Measurements from ENCODE around the gene USP40. TPM values are rescaled to one million over a fixed set of nuclear protein-coding genes. Genes with fewer than 3 reads are reported as not detected.

The USP40 gene, protein sequence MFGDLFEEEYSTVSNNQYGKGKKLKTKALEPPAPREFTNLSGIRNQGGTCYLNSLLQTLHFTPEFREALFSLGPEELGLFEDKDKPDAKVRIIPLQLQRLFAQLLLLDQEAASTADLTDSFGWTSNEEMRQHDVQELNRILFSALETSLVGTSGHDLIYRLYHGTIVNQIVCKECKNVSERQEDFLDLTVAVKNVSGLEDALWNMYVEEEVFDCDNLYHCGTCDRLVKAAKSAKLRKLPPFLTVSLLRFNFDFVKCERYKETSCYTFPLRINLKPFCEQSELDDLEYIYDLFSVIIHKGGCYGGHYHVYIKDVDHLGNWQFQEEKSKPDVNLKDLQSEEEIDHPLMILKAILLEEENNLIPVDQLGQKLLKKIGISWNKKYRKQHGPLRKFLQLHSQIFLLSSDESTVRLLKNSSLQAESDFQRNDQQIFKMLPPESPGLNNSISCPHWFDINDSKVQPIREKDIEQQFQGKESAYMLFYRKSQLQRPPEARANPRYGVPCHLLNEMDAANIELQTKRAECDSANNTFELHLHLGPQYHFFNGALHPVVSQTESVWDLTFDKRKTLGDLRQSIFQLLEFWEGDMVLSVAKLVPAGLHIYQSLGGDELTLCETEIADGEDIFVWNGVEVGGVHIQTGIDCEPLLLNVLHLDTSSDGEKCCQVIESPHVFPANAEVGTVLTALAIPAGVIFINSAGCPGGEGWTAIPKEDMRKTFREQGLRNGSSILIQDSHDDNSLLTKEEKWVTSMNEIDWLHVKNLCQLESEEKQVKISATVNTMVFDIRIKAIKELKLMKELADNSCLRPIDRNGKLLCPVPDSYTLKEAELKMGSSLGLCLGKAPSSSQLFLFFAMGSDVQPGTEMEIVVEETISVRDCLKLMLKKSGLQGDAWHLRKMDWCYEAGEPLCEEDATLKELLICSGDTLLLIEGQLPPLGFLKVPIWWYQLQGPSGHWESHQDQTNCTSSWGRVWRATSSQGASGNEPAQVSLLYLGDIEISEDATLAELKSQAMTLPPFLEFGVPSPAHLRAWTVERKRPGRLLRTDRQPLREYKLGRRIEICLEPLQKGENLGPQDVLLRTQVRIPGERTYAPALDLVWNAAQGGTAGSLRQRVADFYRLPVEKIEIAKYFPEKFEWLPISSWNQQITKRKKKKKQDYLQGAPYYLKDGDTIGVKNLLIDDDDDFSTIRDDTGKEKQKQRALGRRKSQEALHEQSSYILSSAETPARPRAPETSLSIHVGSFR
- total RNA-seq (2014; rRNA removed; shearing (Covaris generic)) (11.7 and 13.5 TPM in 2 replicates), polyA plus RNA-seq (2016; fragmentation: Nextera tagmentation; extraction: Ambion mirVana) (4.0 and 5.7 TPM in 2 replicates)
- long read RNA-seq, result 0 reads

DNA sequence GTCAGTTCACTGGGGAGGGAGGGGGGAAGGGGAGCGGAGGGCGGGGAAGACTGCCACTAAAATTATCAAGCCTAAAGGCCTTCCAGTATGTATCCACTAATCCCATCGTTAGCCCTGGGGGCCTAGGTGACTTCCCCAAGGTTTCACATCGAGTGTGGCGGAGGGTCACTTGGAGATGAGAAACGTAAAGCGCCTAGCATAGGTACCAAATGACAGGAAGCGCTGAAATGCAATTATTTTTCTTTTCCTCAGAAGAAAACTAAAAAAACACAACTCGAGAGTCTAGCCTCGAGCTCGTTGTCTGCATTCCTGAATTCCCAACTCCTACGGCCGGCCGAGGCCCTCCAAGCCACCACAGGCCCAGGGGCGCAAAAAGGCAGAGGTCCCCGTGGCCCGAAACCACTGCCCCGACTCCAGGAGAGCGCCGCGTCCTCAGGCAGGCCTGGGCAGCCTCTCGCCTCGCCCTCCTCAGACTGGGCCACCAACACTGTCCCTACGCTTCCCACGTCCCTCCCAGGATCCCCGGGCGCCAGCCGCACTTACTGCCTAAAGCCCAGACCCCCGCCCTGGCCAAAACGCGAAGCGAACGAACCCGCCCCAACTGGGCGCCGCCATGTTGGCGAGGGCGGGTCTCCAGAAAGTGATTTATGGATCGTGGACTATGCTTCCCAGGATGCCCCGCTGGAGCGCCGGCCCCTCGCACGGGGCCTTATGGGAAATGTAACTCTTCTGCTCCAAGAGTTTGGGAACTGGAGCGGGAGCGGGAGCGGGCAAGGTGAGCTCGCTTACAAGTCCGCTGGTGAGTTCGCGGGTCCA is at the start of gene USP40:
Gene USP40 (minus strand): TSS at position 642 of the 816 bp plus-strand sequence. CDS start 1,228 bp downstream, outside the sequence.
- Histone ChIP-seq H3F3A (replicated peaks; ENCODE audit: low read depth) (no peaks in the 10 kb centered on the region), H3K4me2 (peak within 1 kb of the TSS; percentile 92), H3K4me1 (ENCODE audit: insufficient read depth) (no peaks in the 10 kb centered on the region), H2AFZ (peak within 1 kb of the TSS; percentile 28), H3K27me3 (ENCODE audit: insufficient read depth) (no peaks in the 10 kb centered on the region), H4K20me1 (replicated peaks; ENCODE audit: insufficient read depth) (no peaks in the 10 kb centered on the region), H3K27ac (ENCODE audit: low read depth) (peak within 1 kb of the TSS; percentile 97), H3K9me2 (ENCODE audit: insufficient read depth) (no peaks in the 10 kb centered on the region), H3K4me3 (peak within 1 kb of the TSS; percentile 86), H3K36me3 (ENCODE audit: insufficient read depth) (no peaks in the 10 kb centered on the region), H3K79me2 (replicated peaks; ENCODE audit: insufficient read depth) (no peaks in the 10 kb centered on the region)
- peaks cover 2% of the 10 kb centered on the region; the same call in 1 of the 3 replicates for H3K4me1 Mint-ChIP-seq
- DNase-seq (ENCODE audit: low spot score) (peak; percentile 96), ATAC-seq (peak; percentile 99)
- H3K9me3 Mint-ChIP-seq, result no peaks in the 10 kb centered on the region
- TF ChIP-seq CREB1 (CRISPR knock-in tag; IDR thresholded peaks at IDR 0.05; ENCODE audit: low read depth), result peak; percentile 31; the same call in 1 of the 2 replicates
- TF ChIP-seq ETS1 (IDR thresholded peaks at IDR 0.05), result peak; percentile 74
- TF ChIP-seq ZNF331 (CRISPR knock-in tag; IDR thresholded peaks at IDR 0.05; ENCODE audit: low read depth), result no peak
- TF ChIP-seq POLR2AphosphoS5 (IDR thresholded peaks at IDR 0.05; ENCODE audit: low read depth), result peak; percentile 74
- H3K36me3 Mint-ChIP-seq (ENCODE audit: low read depth), result no peaks in the 10 kb centered on the region
- H3K4me3 Mint-ChIP-seq, result peak within 1 kb of the TSS; percentile 90
- peaks cover 3% of the 10 kb centered on the region for H3K27me3 Mint-ChIP-seq (ENCODE audit: insufficient read depth, low read depth, poor library complexity)
- H3K27ac Mint-ChIP-seq, result peak within 1 kb of the TSS; percentile 98

GRCh38 chr2:233611284-233611683 is 44.7 kb upstream of the USP40 start:
- Mint-ChIP-seq H3K27ac (no peak overlapping the region), H3K4me3 (no peak overlapping the region), H3K27me3 (ENCODE audit: insufficient read depth, low read depth, poor library complexity) (no peaks in the 10 kb centered on the region), H3K36me3 (ENCODE audit: low read depth) (peaks cover 3% of the 10 kb centered on the region; the same call in 1 of the 3 replicates), H3K9me3 (peaks cover 37% of the 10 kb centered on the region), H3K4me1 (no peaks in the 10 kb centered on the region)
- H3K4me2 ChIP-seq, result no peak overlapping the region
- H3K4me1 ChIP-seq (ENCODE audit: insufficient read depth), result no peaks in the 10 kb centered on the region
- H3K36me3 ChIP-seq (ENCODE audit: insufficient read depth), result no peaks in the 10 kb centered on the region
- no peaks in the 10 kb centered on the region for H4K20me1 ChIP-seq (replicated peaks; ENCODE audit: insufficient read depth)
- no peaks in the 10 kb centered on the region for H3K79me2 ChIP-seq (replicated peaks; ENCODE audit: insufficient read depth)
- H3F3A ChIP-seq (replicated peaks; ENCODE audit: low read depth), result no peaks in the 10 kb centered on the region
- ATAC-seq (no peak), DNase-seq (ENCODE audit: low spot score) (no peak)
- no peaks in the 10 kb centered on the region for H3K9me2 ChIP-seq (ENCODE audit: insufficient read depth)
- no peaks in the 10 kb centered on the region for H3K27me3 ChIP-seq (ENCODE audit: insufficient read depth)
- no peak overlapping the region for H2AFZ ChIP-seq
- H3K27ac ChIP-seq (ENCODE audit: low read depth), result no peak overlapping the region
- H3K4me3 ChIP-seq, result no peak overlapping the region
- TF ChIP-seq CTCF (conservative IDR thresholded peaks at IDR 0.05; ENCODE audit: low read depth in 2 of 2), result no peak
- TF ChIP-seq ZNF331 (CRISPR knock-in tag; IDR thresholded peaks at IDR 0.05; ENCODE audit: low read depth), result no peak
- TF ChIP-seq CREB1 (CRISPR knock-in tag; IDR thresholded peaks at IDR 0.05; ENCODE audit: low read depth), result no peak
- no peak for TF ChIP-seq NANOG (IDR thresholded peaks at IDR 0.05; ENCODE audit: borderline replicate concordance)
- TF ChIP-seq ETS1 (IDR thresholded peaks at IDR 0.05), result no peak
- TF ChIP-seq POLR2AphosphoS5 (IDR thresholded peaks at IDR 0.05; ENCODE audit: low read depth), result no peak

All from GM23338 (cell line).